HPDE6-E6E7 (cell line): ENCODE results near the gene PBX3.

Source experiments
- DNase-seq: peaks from one replicate; pipeline ENCODE4 v3.0.0; 2011; ENCODE audit warnings: missing footprints; ENCODE audit errors: extremely low spot score

The PBX3 gene

GRCh38 chr9:125995706-125996105 is 248.5 kb downstream of the PBX3 start:
- DNase-seq, result no peak

GRCh38 chr9:125996791-125997190 is 249.6 kb downstream of the PBX3 start:
- no peak for DNase-seq

GRCh38 chr9:125997196-125997823 is 250.1 kb downstream of the PBX3 start:
- no peak for DNase-seq

- DNase-seq, result no peak
Observed at GRCh38 chr9:125998837-125999503, 251.8 kb downstream of the PBX3 start.

- DNase-seq, result no peak
Observed at GRCh38 chr9:125999504-125999881, 252.3 kb downstream of the PBX3 start.

GRCh38 chr9:126000256-126000655 is 253.1 kb downstream of the PBX3 start:
- no peak for DNase-seq

GRCh38 chr9:126000731-126001580 is 253.8 kb downstream of the PBX3 start:
- no peak for DNase-seq

- DNase-seq, result no peak
Observed at GRCh38 chr9:126001581-126002225, 254.5 kb downstream of the PBX3 start.

- DNase-seq, result no peak
Observed at GRCh38 chr9:126002476-126003350, 255.5 kb downstream of the PBX3 start.

GRCh38 chr9:126009047-126009446 is 261.9 kb downstream of the PBX3 start:
- no peak for DNase-seq

GRCh38 chr9:126014726-126015125 is 267.6 kb downstream of the PBX3 start:
- no peak for DNase-seq

GRCh38 chr9:126015424-126015823 is 268.3 kb downstream of the PBX3 start:
- DNase-seq, result no peak

GRCh38 chr9:126016579-126017290 is 269.6 kb downstream of the PBX3 start:
- DNase-seq, result no peak
